ENCODE results near the gene NR2F1.

NR2F1 gene

GRCh38 chr5:93604644-93605515 lies 21.9 kb downstream of the NR2F1 start:
- no peak for DNase-seq

- DNase-seq = no peak
Measured at GRCh38 chr5:93606382-93606752, 23.3 kb downstream of the NR2F1 start.

- DNase-seq = no peak
Measured at GRCh38 chr5:93607367-93608258, 24.6 kb downstream of the NR2F1 start.

GRCh38 chr5:93608855-93609254 lies 25.8 kb downstream of the NR2F1 start:
- DNase-seq = no peak

- DNase-seq = no peak
Measured at GRCh38 chr5:93609762-93610161, 26.7 kb downstream of the NR2F1 start.

- no peak for DNase-seq
Measured at GRCh38 chr5:93610581-93611272, 27.7 kb downstream of the NR2F1 start.

- no peak for DNase-seq
Measured at GRCh38 chr5:93611273-93611975, 28.4 kb downstream of the NR2F1 start.

GRCh38 chr5:93611976-93612854 lies 29.2 kb downstream of the NR2F1 start:
- DNase-seq = no peak

- DNase-seq = no peak
Measured at GRCh38 chr5:93612855-93613243, 29.8 kb downstream of the NR2F1 start.

GRCh38 chr5:93616538-93617174 lies 33.6 kb downstream of the NR2F1 start:
- no peak for DNase-seq

GRCh38 chr5:93620487-93621326 lies 37.7 kb downstream of the NR2F1 start:
- peak; percentile 56 for DNase-seq

- peak; percentile 84 for DNase-seq
Measured at GRCh38 chr5:93621327-93621798, 38.3 kb downstream of the NR2F1 start.

- no peak for DNase-seq
Measured at GRCh38 chr5:93622240-93622885, 39.3 kb downstream of the NR2F1 start.

GRCh38 chr5:93623153-93623552 lies 40.1 kb downstream of the NR2F1 start:
- no peak for DNase-seq

GRCh38 chr5:93626801-93627200 lies 43.8 kb downstream of the NR2F1 start:
- no peak for DNase-seq

GRCh38 chr5:93632327-93632726 lies 49.3 kb downstream of the NR2F1 start:
- no peak for DNase-seq

- no peak for DNase-seq
Measured at GRCh38 chr5:93635991-93636390, 53.0 kb downstream of the NR2F1 start.

GRCh38 chr5:93636837-93637236 lies 53.8 kb downstream of the NR2F1 start:
- no peak for DNase-seq

GRCh38 chr5:93637697-93638096 lies 54.7 kb downstream of the NR2F1 start:
- DNase-seq = no peak
